ENCODE results near the gene OR6C68.

DNA sequence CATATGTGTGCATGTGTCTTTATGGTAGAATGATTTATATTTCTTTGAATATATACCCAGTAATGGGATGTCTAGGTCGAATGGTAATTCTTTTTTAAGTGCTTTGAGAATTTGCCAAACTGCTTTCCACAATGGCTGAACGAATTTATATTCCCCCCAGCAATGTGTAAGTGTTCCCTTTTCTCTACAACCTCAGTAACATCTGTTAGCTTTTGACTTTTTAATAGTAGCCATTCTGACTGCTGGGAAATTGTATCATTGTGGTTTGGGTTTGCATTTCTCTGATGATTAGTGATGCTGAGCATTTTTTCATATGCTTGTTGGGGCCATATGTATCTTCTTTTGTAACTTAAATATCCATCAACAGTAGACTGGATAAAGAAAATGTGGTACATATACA is 9.4 kb downstream of the OR6C68 start:
- no peak for TF ChIP-seq POLR2A (IDR thresholded peaks at IDR 0.05)
- TF ChIP-seq, protein P1, sequence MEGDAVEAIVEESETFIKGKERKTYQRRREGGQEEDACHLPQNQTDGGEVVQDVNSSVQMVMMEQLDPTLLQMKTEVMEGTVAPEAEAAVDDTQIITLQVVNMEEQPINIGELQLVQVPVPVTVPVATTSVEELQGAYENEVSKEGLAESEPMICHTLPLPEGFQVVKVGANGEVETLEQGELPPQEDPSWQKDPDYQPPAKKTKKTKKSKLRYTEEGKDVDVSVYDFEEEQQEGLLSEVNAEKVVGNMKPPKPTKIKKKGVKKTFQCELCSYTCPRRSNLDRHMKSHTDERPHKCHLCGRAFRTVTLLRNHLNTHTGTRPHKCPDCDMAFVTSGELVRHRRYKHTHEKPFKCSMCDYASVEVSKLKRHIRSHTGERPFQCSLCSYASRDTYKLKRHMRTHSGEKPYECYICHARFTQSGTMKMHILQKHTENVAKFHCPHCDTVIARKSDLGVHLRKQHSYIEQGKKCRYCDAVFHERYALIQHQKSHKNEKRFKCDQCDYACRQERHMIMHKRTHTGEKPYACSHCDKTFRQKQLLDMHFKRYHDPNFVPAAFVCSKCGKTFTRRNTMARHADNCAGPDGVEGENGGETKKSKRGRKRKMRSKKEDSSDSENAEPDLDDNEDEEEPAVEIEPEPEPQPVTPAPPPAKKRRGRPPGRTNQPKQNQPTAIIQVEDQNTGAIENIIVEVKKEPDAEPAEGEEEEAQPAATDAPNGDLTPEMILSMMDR (IDR thresholded peaks at IDR 0.05 in 4 of 5, conservative IDR thresholded peaks at IDR 0.05 in 1 of 5): no peak
